Measurements from ENCODE around the gene CSF1.

CSF1 gene

DNA sequence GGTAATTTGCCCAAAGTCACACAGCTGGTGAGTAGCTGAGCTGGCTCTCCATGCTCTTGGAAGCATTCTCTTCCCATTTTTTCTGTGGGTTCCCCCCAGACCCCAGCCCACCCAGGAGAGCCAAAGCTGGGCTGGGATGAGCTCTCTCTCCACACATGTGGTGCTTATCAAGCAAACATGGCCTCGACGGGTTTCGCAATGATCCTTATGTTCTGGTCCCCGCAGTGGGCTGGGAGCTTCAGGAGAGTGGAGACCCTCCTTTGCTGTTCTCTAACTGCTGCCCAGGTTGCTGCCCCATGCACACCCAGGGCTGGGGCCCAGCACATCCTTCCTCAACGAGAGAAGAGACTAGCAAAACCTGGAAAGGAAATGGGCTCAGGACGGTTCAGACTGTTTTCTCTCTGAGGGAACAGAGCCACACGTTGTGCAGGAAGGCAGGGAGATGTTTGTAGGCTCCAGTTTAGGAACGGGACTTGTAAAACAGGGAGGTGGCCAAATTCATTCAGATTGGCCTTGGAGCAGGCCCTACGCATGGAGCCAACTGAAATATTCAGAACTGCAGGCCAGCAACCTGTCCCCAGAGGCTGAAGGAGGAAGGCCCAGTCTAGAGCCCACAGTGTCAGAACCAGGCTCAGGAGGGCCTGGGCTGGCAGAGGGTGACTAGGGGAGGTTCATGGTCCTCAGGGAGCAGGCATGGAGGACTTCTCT lies 27.2 kb upstream of the CSF1 start:
- FAIRE-seq: no peak

DNA sequence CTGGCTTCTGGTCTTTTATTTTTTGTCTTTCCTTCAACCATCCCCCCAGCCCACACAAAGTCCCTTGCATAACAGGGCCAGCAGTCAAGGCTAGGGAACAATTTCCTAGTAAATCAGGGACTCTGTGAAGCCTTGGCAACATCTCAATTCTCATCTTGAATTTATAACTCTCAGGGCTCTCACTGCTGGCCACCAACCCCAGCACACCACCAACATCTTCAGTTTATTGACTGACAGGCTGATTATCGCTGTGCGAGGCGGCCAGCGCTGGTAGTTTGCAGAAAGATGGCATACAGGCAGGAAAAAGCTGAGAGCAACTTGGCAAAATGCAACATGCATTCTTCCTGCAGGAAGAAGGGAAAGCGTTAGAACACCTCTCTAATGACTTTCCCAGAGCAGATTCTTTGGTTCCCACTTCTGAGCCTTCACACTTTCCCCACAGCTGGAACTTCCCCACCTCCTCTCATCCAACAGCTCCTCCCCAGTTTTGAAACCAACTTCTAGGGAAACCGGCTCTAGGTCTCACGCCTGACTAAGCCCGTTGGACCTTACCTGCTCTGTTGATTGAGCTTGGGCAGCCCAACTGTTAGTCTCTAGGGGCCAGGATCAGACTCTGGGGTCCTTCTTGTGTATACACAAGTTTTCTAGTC lies 26.3 kb upstream of the CSF1 start:
- no peak for FAIRE-seq

DNA sequence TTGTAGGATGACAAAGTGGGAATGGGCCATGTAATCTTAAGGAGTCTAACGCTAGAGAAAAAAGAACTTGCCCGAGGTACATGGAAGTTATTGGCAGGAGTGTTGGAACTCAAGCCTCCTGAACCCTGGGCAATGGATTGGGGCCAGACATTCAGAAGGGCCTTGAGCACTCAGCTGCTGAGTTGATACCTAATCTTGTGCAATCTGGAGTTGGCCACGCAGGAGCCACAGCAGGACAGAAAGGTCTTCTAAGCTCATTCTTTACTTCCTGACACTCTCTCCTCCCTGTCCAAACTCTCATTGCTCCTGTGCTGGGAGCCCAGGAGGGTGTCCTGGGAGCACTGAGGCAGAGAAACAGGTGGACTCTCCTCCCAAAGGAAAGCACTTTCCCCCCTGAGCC lies 25.1 kb upstream of the CSF1 start:
- FAIRE-seq: no peak

DNA sequence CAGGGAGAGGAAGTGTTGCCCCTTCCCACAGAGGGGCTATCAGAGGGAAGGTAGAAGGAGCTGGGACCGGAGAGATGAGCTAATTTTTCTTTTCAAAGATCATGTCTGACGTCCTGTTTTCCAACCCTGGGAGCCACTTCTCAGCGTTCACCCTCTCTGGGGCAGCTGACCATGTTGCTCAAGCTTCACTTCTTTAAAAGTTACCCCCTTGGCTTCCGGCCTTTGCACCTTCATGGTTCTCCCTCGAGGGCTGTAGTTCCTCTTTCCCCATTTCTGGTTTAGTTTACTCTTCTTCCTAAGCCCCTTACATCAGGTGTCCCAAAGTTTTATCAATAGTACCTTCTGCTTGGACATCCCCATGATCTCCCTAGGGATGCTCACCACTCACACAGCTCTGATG lies 23.8 kb upstream of the CSF1 start:
- FAIRE-seq: no peak

DNA sequence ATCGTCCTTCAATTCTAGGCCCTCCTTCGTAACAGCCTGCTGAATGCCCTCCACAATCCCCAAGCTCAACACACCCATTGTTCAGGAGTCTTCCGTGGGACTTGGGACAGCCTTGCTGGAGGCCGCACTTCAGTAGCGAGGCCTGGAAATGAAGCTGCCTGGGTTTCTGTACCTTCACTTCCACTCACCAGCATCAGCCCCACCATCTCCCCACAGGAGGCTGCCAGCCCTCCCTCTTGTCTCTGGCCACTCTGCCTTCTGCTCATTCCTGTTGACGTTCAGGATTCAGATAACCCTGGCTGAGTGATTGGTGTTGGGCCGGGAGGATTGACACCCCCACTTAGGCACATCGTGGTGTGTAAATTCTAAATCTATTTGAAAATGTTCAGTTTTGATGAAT lies 23.4 kb upstream of the CSF1 start:
- FAIRE-seq: no peak

DNA sequence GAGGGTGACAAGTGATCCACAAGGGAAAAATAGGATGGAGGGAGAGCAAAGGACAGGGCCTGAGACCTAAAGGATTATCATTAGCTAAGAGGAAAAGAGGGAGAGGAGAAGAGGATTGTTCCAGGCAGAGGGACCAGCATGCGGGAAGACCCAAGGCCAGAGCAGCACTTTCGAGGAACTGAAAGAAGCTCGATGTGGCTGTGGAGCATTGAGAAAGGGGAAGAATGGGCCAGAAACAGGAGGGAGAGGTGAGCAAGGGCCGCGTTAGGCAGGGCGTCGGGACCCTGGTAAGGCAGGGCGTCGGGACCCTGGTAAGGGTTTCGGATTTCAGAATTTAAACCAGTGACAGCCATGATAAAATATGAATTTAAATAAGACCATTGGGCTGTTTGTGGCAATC lies 22.8 kb upstream of the CSF1 start:
- no peak for FAIRE-seq

DNA sequence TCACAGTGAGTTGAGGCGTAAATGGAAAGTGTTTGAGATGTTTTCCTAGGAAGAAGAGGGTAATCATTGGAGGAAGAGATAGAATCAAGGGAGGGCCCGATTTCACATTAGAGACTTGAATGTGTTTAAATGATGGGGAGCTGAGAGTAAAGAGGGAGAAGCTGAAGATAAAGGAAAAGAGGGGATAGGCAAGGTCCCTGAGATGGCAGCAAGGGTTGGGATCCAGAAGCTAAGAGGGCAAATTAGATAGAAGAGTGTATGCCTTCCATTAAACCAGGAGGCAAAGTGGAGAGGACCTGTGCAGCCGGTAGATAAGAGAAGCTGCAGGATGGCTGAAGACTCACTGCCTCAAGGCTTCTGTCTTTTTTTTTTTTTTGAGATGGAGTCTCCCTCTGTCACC lies 21.6 kb upstream of the CSF1 start:
- FAIRE-seq: no peak

DNA sequence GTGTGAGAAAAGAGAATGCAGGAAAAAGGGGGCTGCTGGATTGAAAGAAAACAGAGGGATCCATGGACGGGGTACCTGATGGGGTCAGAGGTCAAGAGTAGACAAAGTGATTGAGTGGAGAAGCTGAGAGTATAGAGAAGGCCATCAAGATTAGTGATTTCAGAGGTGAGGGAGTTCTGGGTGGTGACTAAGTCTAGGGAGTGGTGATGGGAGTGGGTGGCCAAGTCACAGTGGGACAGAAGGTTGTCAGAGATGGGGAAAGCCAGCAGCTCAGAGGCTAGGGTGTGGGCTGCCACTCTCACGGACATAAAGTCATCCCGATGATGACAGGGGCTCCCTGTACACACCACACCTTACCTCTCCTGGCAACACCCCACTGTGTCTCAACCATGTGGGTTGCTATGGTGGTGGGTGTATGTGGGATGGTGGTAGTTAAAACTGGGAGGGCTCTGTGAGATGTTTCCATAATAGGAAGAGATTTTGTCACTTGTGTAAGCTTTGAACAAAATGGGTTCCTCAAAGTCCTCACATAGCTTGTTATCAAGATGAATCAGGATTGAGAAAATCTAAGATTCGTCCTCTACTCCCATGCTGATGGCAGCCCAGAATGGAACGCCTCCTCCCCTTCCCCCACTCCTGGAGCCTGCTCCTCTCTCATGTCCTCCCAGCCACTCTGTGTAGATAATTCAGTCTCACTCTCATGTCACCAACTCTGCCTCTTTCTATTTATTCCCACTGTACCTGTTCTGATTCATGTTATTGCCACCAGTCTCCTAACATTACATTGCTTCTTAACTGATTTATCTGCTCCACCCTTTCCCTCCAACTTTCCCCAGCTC lies 20.3 kb upstream of the CSF1 start:
- no peak for FAIRE-seq

DNA sequence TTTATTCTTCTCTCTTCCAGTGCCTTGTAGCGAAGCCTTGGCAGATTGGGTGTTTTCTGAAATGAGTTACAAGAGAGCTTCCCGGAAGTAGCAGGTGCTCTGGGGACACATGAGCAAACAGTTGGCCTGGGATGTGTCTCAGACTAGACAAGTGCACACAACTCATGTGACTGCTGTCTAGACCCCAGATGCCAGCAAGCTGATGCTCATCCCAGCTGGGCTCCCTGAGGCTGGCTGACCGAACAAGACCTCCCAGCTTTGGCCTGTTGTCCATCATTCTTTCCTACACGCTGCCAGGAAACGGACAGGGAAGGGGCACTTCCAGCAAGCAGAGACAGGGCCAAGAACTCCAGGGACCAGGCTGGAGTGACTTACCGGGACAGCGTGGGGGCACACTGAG lies 18.7 kb upstream of the CSF1 start:
- no peak for FAIRE-seq

DNA sequence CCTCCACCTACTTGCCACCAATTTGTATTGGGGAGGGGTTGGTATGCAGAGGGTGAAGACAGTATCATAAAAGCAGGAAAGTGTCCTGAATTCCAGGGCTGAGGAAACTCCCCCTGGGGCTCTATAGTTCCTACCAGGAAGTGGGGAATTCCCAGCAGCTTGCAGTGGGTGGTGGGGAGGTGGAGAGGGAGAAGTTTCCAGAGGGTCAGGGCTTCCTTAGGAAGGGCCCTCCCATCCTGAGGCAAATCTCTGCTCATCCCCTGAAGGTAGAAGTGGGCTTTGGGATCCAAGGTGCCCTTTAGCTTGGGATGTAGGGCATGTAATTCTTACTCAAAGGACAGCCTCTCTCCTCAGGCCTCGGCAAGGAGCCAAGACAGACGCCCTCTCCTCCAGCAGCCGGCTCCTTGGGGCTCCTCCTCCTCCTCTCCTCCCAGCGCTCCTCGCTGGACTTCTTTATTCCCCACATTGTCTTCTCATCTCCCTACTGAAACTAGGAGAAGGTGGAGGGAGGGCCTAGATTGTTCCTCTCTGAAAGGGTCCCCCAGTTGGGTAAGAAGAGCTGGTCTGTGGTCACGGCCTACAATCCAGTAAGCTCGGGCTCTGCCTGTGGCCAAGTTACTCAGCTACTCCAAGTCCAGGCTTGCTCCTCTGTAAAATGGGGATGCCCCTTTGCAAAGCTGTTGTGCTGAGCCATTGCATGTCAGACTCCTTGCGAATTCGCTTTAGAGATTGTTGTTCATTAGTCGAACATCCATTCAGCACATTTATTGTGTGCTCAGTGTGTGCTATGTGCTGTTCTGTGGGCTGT lies 17.9 kb upstream of the CSF1 start:
- FAIRE-seq: no peak

DNA sequence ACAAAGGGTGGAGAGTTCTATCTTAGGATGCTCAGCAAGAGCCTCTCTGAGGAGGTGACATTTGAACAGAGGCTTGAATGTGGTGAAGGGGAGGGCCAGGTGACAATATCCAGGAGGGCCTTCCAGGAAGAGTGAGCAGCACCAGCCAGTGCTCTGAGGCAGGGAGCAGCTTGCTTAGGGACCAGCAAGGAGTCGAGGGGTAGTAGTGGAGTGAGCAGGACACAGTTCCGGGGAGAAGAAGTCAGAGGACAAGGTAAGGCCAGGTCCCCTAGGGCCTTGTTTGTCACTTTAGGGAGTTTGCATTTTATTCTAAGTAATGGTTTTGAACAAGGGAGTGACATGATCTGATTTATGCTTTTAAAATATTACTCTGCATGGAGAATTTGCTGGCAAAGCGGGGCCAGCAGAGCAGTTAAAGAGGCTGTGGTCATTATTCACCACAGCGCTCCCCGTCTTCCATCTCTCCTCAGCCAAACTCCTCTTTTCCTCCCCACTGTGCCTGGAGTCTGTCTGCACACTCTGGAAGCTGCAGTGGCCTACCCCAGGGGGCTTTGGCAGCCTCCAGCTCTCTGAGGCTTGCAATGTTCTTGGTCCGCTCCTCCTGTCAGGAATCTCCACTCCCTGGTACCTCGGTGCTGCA lies 17.0 kb upstream of the CSF1 start:
- FAIRE-seq: no peak

DNA sequence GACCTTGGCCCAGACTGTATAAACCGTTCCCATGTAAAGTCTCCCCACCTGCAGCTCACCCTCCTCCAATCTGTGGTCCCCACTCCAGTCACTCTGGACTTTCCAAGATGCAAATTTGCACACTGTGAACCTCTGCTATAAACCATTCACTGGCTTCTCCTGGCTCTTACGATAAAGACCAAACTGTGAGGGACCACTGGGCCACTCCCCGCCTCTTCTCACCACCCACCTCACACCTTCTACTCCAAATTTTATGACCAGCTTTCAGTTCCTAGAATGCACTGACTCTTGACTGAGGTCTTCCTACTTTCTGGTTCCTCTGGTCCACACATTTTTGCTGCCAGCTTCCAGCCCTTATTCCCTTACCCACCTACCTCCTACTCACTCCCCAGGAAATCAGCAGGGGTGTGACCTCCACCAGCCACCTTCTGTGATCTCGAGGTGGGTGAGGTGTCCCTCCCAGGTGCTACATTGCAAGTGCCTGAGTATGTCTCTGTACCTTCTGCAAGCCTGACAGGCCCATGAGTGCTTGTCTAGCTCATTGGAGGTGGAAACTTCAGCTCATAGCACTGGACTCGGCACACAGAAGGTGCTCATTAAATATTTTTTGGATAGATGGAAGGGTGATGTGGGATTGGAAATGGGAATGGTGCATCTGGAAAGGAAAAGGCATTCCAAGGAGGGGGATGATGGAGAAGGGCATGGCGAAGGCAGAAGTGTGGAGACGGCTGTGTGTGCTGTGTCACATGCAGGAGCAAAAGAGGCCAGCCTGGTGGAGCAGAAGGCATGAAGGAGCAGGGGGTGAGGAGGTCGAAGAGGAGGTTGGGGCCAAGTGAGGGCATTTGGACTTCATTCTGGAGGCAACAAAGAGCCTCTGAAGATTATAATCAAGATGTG lies 15.6 kb upstream of the CSF1 start:
- no peak for FAIRE-seq

DNA sequence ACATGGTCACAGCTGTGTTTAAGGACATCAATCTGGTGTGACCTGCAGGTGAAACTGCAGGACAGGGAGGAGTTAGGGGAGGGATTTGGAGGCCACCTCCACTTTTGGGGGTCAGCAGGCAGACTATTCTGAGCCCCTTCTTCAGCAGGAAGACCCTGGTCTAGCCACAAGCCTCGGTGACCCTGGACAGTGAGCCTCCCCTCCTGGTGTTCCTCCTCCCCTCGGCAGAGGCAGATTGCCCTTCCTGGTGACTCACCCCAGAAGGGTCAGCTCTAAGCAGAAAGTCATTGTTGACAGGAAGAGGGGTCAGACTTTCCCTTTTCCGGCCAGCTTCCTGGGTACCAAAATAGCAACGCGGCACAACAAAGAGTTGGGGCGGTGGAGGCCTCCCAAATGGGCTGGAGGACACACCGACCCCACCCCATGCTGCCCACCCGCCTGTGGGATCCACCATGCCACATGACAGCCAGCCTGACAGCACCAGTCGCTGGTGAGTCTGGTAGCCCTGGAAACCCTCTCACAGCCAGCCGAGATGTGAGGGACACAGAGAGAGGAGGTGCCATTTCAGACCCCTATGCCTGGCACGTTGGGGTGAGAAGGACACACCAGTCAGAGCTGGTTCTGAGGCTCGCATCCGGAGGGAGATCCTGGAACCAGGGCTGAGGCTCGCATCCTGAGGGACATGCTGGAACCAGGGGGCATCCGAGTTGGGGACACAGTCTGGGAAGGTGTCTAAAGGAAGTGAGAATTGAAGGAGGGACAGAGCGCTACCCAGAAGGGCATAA lies 14.7 kb upstream of the CSF1 start:
- no peak for FAIRE-seq

DNA sequence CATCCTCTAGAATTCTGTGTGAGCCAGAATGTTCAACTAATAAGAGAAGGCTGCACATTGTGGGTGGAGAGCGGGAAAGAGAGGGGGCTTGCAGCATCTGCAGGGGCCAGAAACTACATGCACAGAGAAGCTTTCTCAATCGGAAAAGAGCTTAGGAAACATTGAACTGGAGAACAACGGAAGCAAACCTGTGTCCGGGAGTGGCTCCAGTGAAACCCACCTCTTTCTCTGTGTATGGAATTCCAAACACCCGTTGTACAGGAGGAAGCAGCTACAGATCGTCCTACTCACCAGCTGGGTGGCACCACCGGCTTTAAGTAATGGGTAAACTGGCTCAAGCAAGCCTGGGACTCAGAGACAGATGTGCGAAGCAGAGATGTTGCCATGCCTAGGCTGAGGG lies 14.0 kb upstream of the CSF1 start:
- FAIRE-seq: no peak

DNA sequence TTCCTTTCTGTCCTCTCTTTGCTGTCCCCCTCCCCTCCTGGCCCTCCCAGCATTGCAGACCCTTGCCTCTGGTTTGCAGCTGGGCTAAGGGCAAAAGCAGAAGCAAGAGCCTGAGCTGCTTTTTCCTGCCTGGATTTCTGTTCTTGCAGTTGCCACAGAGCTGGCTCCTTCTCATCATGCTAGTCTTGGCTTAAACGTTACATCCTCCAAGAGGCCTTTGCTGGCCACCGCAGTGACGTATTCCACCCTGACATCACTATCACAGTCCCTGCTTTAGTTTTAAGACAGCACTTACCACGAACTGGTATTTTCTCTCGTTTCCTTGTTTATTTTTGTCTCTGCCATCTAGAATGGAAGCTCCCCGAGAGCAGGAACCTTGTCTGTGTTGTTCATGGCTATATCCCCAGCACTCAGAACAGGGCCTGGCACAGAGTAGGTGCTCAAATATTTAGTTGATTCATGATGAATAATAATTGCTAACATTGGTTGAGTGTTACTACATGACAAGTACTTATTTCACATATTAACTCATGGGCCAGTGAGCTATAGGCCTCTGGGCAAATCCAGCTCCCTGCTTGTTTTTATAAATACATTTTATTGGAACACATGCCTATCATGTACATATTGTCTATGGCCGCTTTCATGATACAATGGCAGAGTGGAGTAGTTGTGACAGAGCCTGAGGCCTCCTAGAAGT lies 13.2 kb upstream of the CSF1 start:
- no peak for FAIRE-seq

DNA sequence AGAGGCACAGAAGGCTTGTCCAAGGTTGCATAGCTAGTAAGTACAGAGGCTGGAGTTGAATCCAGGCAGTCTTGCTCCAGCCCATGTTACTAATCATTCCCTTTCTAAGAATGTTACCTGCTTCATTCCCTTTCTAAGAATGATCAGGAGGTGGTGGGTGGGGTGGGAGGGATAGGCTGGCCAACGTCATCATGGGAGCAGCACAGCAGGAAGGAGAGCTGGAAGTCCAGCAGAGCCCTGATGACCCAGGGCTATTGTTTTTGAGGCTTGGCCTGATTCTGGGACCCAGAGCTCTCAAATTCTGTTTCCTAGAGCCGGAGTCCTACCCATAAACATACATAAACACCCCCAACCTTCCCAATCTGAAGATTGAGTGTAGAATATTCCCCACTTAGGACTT lies 11.8 kb upstream of the CSF1 start:
- no peak for FAIRE-seq

DNA sequence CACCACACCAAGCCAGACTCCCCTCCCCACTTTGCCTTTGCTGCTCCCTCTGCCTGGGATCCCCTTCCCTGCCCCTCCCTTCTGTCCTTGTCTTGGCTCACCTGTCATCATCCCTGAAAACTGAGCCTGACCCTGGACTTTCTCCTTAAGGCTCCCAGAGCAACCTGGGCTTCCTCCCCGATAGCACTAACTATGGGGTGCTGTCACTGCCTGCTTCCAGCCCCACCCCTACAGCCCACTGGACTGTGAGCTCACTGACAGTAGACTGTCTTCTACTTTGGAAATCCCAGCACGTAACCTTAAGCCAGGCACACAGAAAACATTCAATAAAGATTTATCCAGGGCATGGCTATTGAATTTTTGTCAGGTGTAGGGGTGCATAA lies 9.5 kb upstream of the CSF1 start:
- no peak for FAIRE-seq

DNA sequence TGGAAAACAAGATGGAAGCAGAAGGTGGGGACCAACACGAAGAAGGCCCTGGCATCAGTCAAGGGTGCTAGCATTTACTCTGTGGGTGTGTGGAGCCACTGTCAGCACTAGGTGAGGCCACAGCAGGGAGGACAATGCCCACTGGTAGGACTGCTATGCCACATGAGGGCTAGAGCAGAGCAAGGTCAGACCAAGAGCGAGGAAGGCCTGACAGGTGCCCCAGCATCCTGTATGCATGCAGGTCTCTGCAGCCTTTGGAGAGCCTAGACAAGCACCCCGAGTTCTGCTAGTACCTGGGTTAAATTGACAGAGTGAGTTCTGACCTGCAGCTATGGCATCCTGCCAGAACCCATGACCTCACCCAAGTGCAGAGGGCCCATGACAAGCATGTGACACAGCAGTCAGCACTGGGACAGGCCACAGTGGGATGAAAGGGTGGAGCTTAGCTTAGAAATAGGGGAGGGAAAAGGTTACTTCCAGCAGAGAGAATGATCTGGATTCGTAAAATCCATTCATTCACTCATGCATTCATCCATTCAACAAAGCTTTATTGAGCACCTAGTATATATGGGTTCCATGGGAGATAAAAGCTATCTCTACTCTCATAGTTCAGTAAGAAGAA lies 9.0 kb upstream of the CSF1 start:
- FAIRE-seq: no peak

DNA sequence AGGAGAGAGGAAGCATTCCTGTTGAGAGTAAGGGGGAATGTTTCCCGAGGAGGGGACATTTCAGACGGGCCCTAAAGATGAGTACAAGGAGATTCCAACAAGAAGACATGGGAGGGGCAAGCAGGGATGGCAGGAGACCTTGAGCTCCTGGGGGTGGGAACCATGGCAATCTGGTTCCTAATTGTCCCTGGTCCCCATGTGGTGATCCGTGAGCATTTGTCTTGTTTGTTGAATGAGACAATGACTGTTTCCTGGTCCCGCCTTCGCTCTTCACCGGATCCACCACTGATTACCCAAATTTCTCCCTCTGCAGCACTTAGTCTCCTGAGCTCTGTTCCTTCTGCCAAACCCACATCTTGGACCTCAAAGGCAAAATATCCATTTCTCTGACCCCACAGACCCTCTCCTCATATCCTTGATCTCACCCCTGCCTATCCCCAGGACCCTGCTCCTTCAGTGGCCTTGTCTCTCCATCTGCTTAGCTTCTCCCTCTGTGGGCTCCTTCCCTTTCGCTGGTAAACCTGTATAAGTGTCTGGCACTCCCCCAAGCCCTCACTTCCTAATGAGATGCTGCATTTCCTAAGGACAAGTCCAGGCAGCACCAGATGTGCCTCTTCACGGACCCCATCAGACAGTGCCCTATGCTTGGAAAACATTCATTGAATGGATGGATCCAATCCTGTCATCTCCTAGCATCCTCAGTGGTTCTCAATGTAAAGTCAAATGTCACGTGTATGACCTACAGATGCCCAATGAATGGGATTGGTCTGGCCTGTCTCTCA lies 8.3 kb upstream of the CSF1 start:
- no peak for FAIRE-seq

Data from endometrium (tissue), 2 donors.